ENCODE measurements around the gene HIVEP2.

Gene HIVEP2

GRCh38 chr6:142896732-142897131 lies 48.2 kb downstream of the HIVEP2 start:
- TF ChIP-seq CTCF (IDR thresholded peaks at IDR 0.05; ENCODE audit: insufficient read depth, low read depth, low read length, missing control alignments) = no peak
- DNase-seq (ENCODE audit: low read depth) = no peak
- no peak overlapping the region for H3K4me3 ChIP-seq (ENCODE audit: low read length)

GRCh38 chr6:142893088-142893487 lies 51.9 kb downstream of the HIVEP2 start:
- no peak overlapping the region for H3K4me3 ChIP-seq (ENCODE audit: low read length)
- DNase-seq (ENCODE audit: low read depth) = peak; percentile 81
- TF ChIP-seq CTCF (IDR thresholded peaks at IDR 0.05; ENCODE audit: insufficient read depth, low read depth, low read length, missing control alignments) = no peak

- no peak overlapping the region for H3K4me3 ChIP-seq (ENCODE audit: low read length)
- TF ChIP-seq CTCF (IDR thresholded peaks at IDR 0.05; ENCODE audit: insufficient read depth, low read depth, low read length, missing control alignments) = no peak
- DNase-seq (ENCODE audit: low read depth) = no peak
Measured at GRCh38 chr6:142892254-142893021, 52.5 kb downstream of the HIVEP2 start.

GRCh38 chr6:142891454-142891853 lies 53.5 kb downstream of the HIVEP2 start:
- TF ChIP-seq CTCF (IDR thresholded peaks at IDR 0.05; ENCODE audit: insufficient read depth, low read depth, low read length, missing control alignments) = no peak
- DNase-seq (ENCODE audit: low read depth) = no peak
- no peak overlapping the region for H3K4me3 ChIP-seq (ENCODE audit: low read length)

GRCh38 chr6:142888456-142888855 lies 56.5 kb downstream of the HIVEP2 start:
- no peak for DNase-seq (ENCODE audit: low read depth)
- no peak for TF ChIP-seq CTCF (IDR thresholded peaks at IDR 0.05; ENCODE audit: insufficient read depth, low read depth, low read length, missing control alignments)
- H3K4me3 ChIP-seq (ENCODE audit: low read length) = no peak overlapping the region

- no peak overlapping the region for H3K4me3 ChIP-seq (ENCODE audit: low read length)
- DNase-seq (ENCODE audit: low read depth) = no peak
- TF ChIP-seq CTCF (IDR thresholded peaks at IDR 0.05; ENCODE audit: insufficient read depth, low read depth, low read length, missing control alignments) = no peak
Measured at GRCh38 chr6:142887517-142887916, 57.5 kb downstream of the HIVEP2 start.
